ENCODE results near the gene GPR17. TPM values are rescaled to one million over a fixed set of nuclear protein-coding genes. Genes with fewer than 3 reads are reported as not detected.

Gene GPR17
- total RNA-seq, 1 experiment from 2014 or later: 0.35 TPM

- Histone ChIP-seq H3K18ac (ENCODE audit: insufficient read length, low read depth, low read length) (no peak overlapping the region), H3K56ac (ENCODE audit: insufficient read length, low read depth, low read length) (no peak overlapping the region), H3K4me2 (ENCODE audit: insufficient read depth, insufficient read length, low read length) (no peak overlapping the region), H3K23ac (ENCODE audit: insufficient read length, low read depth, low read length) (no peak overlapping the region), H3K9ac (ENCODE audit: extremely low read depth, insufficient read length, low read length) (no peak overlapping the region), H3K27me3 (ENCODE audit: insufficient read depth, low read length) (peaks cover 13% of the 10 kb centered on the region), H3K27ac (ENCODE audit: insufficient read length, low read depth, low read length) (no peak overlapping the region), H4K91ac (ENCODE audit: insufficient read length, low read depth, low read length) (no peak overlapping the region), H2BK15ac (ENCODE audit: low read depth, low read length) (no peak overlapping the region), H2BK5ac (ENCODE audit: insufficient read length, low read length) (no peak overlapping the region), H2BK120ac (ENCODE audit: low read depth, low read length, poor library complexity, severe bottlenecking) (no peak overlapping the region), H2BK12ac (ENCODE audit: insufficient read length, low read depth, low read length) (no peak overlapping the region), H4K20me1 (ENCODE audit: control insufficient read depth, insufficient read depth, insufficient read length) (no peaks in the 10 kb centered on the region), H3K14ac (ENCODE audit: insufficient read depth, low read length) (no peak overlapping the region), H2AK5ac (ENCODE audit: insufficient read length, low read length) (no peak overlapping the region), H3K79me2 (ENCODE audit: insufficient read depth, low read length) (no peaks in the 10 kb centered on the region), H3K9me3 (ENCODE audit: control insufficient read depth, low read depth, low read length) (no peaks in the 10 kb centered on the region), H3K79me1 (ENCODE audit: insufficient read depth, low read depth, low read length, poor library complexity, severe bottlenecking) (no peaks in the 10 kb centered on the region), H4K8ac (replicated peaks; ENCODE audit: insufficient read length, low read depth, low read length) (no peak overlapping the region), H2BK20ac (ENCODE audit: low read depth, low read length, poor library complexity, severe bottlenecking) (no peak overlapping the region), H3T11ph (ENCODE audit: low read length) (no peak overlapping the region), H3K23me2 (ENCODE audit: insufficient read length, low read depth, low read length, poor library complexity, severe bottlenecking) (peaks cover 6% of the 10 kb centered on the region), H3K4ac (ENCODE audit: low read depth, low read length) (no peak overlapping the region), H4K5ac (ENCODE audit: insufficient read length, low read depth, low read length) (no peak overlapping the region), H2AFZ (ENCODE audit: low read length) (no peak overlapping the region), H3K4me1 (ENCODE audit: insufficient read depth, low read length) (no peaks in the 10 kb centered on the region; the same call in 1 of the 2 replicates)
- no peak for TF ChIP-seq CTCF (conservative IDR thresholded peaks at IDR 0.05)
- Mint-ChIP-seq H3K36me3 (ENCODE audit: insufficient read depth in 1 of 3, low read depth in 3 of 3) (no peaks in the 10 kb centered on the region; a peak in 1 of 7 replicates), H3K27me3 (ENCODE audit: low read depth) (peaks cover 58% of the 10 kb centered on the region), H3K27ac (no peak overlapping the region), H3K4me3 (no peak overlapping the region), H3K4me1 (peaks cover 11 to 13% of the 10 kb centered on the region in 2 experiments), H3K9me3 (no peaks in the 10 kb centered on the region)
- DNase-seq: no peak
- no CpG with 5 or more reads among the region's 6 CpGs for WGBS (ENCODE audit: extremely low coverage, insufficient read length, low lambda C conversion rate)
Observed at GRCh38 chr2:127678991-127679390, 33.0 kb downstream of the GPR17 start.

Measured in H9 (cell line).